ENCODE data around the gene GHRL.

The GHRL gene

DNA sequence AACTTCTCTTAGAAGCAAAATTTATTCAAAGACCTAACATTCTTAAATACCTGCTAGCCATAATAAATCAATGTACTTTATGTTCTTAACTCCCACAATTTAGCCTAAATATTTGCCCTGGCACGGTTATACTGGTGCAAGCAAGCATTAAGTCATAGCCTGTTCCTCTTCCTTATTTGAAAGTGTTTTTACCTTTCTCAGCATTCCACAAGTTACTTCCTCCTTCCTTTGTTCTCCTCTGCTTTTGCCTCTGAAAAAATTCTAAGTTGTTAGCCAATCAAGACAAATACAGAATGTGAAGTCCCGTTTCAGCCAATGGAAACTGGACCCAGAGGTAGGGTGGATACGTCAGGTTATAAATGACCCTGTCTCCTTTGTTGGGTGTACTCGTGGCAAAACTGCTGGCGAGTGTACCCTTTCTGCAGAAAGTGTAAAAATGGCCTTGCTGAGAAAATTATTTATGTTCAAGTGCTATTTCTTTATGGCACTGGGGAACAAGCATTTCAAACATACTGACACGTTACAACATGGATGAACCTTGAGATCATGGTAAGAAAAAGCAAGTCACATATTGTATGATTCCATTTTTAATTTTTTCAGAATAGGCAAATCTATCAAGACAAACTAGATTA lies 47.5 kb downstream of the GHRL start:
- H4K8ac ChIP-seq (ENCODE audit: low read depth, low read length), result no peak overlapping the region
- no peak for DNase-seq (ENCODE audit: low spot score)

DNA sequence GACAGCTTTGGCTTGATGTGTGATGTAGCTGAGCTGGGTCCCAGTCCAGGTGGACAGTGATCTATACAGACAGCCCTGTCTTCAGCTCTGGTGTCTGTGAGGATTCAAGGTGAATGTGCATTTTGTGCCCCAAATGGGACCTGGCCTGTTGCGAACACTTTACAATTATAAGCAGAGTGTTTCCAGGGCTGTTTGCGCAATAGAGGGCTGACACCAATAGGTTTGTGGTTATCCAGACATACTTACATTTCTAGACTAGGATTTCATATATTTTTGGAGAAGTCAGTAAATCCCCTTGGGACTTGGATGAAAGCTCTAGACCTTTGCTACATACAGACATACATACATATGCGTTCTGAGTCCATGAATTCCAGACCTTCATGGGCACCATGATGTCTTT lies 48.7 kb downstream of the GHRL start:
- Histone ChIP-seq H3K18ac (ENCODE audit: low read length) (no peak overlapping the region), H3K9me3 (replicated peaks in 1 of 2; ENCODE audit: control insufficient read depth in 2 of 2, insufficient read depth in 1 of 2, low read depth in 1 of 2, low read length in 2 of 2) (peaks cover 3 to 18% of the 10 kb centered on the region in 2 donors), H3K36me3 (replicated peaks in 1 of 2; ENCODE audit: control insufficient read depth in 2 of 2, insufficient read depth in 2 of 2, low read length in 2 of 2) (no peaks in the 10 kb centered on the region), H2BK5ac (ENCODE audit: low read length) (no peak overlapping the region), H2BK15ac (ENCODE audit: low read length) (no peak overlapping the region), H4K8ac (ENCODE audit: low read depth, low read length) (no peak overlapping the region), H2AFZ (ENCODE audit: low read length) (no peak overlapping the region), H2AK5ac (ENCODE audit: low read depth, low read length) (no peak overlapping the region), H3K27ac (replicated peaks; ENCODE audit: low read length) (no peak overlapping the region), H4K91ac (ENCODE audit: low read depth, low read length, poor library complexity) (no peak overlapping the region), H3K4ac (ENCODE audit: low read length) (no peak overlapping the region), H3K23ac (ENCODE audit: low read depth, low read length, poor library complexity) (no peak overlapping the region), H3K4me2 (ENCODE audit: insufficient read depth, low read length, poor library complexity, severe bottlenecking) (no peak overlapping the region), H3K4me1 (ENCODE audit: control insufficient read depth in 2 of 2, insufficient read depth in 1 of 2, low read depth in 1 of 2, low read length in 2 of 2) (peaks cover 0 to 2% of the 10 kb centered on the region in 2 donors), H3K14ac (ENCODE audit: low read length) (no peak overlapping the region), H2BK12ac (ENCODE audit: low read length) (no peak overlapping the region), H3K79me1 (ENCODE audit: low read depth, low read length) (peaks cover 2% of the 10 kb centered on the region), H3K9ac (ENCODE audit: low read depth, low read length, poor library complexity) (no peak overlapping the region), H3K4me3 (ENCODE audit: low read length in 2 of 2) (no peak overlapping the region), H2BK120ac (ENCODE audit: low read depth, low read length) (no peak overlapping the region), H3K27me3 (ENCODE audit: control insufficient read depth in 3 of 3, insufficient read depth in 3 of 3, low read depth in 1 of 3, low read length in 3 of 3) (no peaks in the 10 kb centered on the region)
- WGBS, 2 donors (ENCODE audit: extremely low coverage in 2 of 2, insufficient read length in 2 of 2, insufficient replicate concordance in 1 of 2), result no CpG with 5 or more reads among the region's 3 CpGs
- DNase-seq (ENCODE audit: low spot score), result no peak

More for the DNA sequence above, 47.5 kb downstream of the GHRL start:
- peaks cover 0 to 4% of the 10 kb centered on the region in 2 donors for H3K36me3 ChIP-seq (replicated peaks in 1 of 2; ENCODE audit: control insufficient read depth in 2 of 2, insufficient read depth in 2 of 2, low read length in 2 of 2)
- no peak overlapping the region for H2BK15ac ChIP-seq (ENCODE audit: low read length)
- WGBS, 2 donors (ENCODE audit: extremely low coverage in 2 of 2, insufficient read length in 2 of 2, insufficient replicate concordance in 1 of 2), result no CpG with 5 or more reads among the region's 6 CpGs
- no peak overlapping the region for H2BK12ac ChIP-seq (ENCODE audit: low read length)
- H2AFZ ChIP-seq (ENCODE audit: low read length), result no peak overlapping the region
- peaks cover 0 to 4% of the 10 kb centered on the region in 2 donors for H3K4me1 ChIP-seq (ENCODE audit: control insufficient read depth in 2 of 2, insufficient read depth in 1 of 2, low read depth in 1 of 2, low read length in 2 of 2)
- H2AK5ac ChIP-seq (ENCODE audit: low read depth, low read length), result no peak overlapping the region
- H3K18ac ChIP-seq (ENCODE audit: low read length), result no peak overlapping the region
- H3K9ac ChIP-seq (ENCODE audit: low read depth, low read length, poor library complexity), result no peak overlapping the region
- H3K4ac ChIP-seq (ENCODE audit: low read length), result no peak overlapping the region
- H3K9me3 ChIP-seq (replicated peaks in 1 of 2; ENCODE audit: control insufficient read depth in 2 of 2, insufficient read depth in 1 of 2, low read depth in 1 of 2, low read length in 2 of 2), result peaks cover 3 to 18% of the 10 kb centered on the region in 2 donors
- H3K79me1 ChIP-seq (ENCODE audit: low read depth, low read length), result peaks cover 3% of the 10 kb centered on the region
- H3K27me3 ChIP-seq (ENCODE audit: control insufficient read depth in 3 of 3, insufficient read depth in 3 of 3, low read depth in 1 of 3, low read length in 3 of 3), result no peaks in the 10 kb centered on the region
- H4K91ac ChIP-seq (ENCODE audit: low read depth, low read length, poor library complexity), result no peak overlapping the region
- no peak overlapping the region for H3K23ac ChIP-seq (ENCODE audit: low read depth, low read length, poor library complexity)
- H3K4me3 ChIP-seq (ENCODE audit: low read length in 2 of 2), result no peak overlapping the region
- H3K14ac ChIP-seq (ENCODE audit: low read length), result no peak overlapping the region
- H3K27ac ChIP-seq (replicated peaks; ENCODE audit: low read length), result no peak overlapping the region
- H3K4me2 ChIP-seq (ENCODE audit: insufficient read depth, low read length, poor library complexity, severe bottlenecking), result no peak overlapping the region
- no peak overlapping the region for H2BK5ac ChIP-seq (ENCODE audit: low read length)
- H2BK120ac ChIP-seq (ENCODE audit: low read depth, low read length), result no peak overlapping the region

DNA sequence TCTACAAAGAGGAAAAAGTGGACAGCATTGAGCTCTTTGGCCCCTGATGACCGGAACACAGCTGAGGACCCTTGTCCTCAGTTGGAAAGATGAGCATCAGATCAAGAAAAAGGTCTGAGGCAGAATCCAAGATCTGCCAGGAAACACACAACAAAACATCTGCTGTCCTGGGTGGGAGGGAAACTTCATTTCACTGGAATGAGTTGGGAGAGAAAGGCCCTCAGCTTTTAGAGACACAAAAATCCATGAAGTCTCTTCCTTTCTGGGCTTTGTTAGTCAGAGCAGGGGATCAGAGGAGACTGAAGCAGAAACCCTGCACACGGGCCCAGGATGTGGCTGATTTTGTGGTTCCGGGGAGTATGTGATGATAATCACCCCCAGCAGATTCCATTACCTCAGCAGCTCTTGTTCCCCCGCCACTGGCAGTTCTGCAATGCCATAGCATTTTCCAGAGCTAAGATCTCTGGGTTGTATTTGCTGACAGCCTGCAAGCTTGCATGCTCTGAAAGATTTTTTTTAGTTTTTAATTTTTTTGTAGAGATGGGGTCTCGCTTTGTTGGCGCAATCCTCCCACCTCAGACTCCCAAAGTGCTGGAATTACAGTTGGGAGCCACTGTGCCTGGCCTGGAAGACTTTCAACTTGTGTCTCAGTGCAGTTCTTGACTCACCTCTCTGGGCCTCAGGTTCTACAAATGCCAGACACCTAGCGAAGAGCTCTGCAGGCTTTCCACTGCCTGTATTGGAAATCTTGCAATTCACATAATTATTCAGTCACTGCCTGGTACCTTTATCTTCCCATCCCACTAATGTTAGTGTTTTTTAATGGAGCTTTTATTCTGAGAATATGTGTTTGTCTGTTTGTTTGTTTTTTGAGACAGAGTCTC lies 50.3 kb downstream of the GHRL start:
- no peak for DNase-seq (ENCODE audit: low spot score)
- Histone ChIP-seq H3K4ac (ENCODE audit: low read length) (no peak overlapping the region), H2BK12ac (ENCODE audit: low read length) (no peak overlapping the region), H3K9ac (ENCODE audit: low read depth, low read length, poor library complexity) (no peak overlapping the region), H4K91ac (ENCODE audit: low read depth, low read length, poor library complexity) (no peak overlapping the region), H3K4me2 (ENCODE audit: insufficient read depth, low read length, poor library complexity, severe bottlenecking) (no peak overlapping the region), H2BK120ac (ENCODE audit: low read depth, low read length) (no peak overlapping the region), H3K79me1 (ENCODE audit: low read depth, low read length) (no peaks in the 10 kb centered on the region), H3K27me3 (ENCODE audit: control insufficient read depth in 3 of 3, insufficient read depth in 3 of 3, low read depth in 1 of 3, low read length in 3 of 3) (no peaks in the 10 kb centered on the region), H4K8ac (ENCODE audit: low read depth, low read length) (no peak overlapping the region), H3K18ac (ENCODE audit: low read length) (no peak overlapping the region), H3K4me1 (ENCODE audit: control insufficient read depth in 2 of 2, insufficient read depth in 1 of 2, low read depth in 1 of 2, low read length in 2 of 2) (no peaks in the 10 kb centered on the region), H2BK15ac (ENCODE audit: low read length) (no peak overlapping the region), H3K27ac (replicated peaks; ENCODE audit: low read length) (no peak overlapping the region), H3K23ac (ENCODE audit: low read depth, low read length, poor library complexity) (no peak overlapping the region), H3K36me3 (replicated peaks in 1 of 2; ENCODE audit: control insufficient read depth in 2 of 2, insufficient read depth in 2 of 2, low read length in 2 of 2) (no peaks in the 10 kb centered on the region), H3K4me3 (ENCODE audit: low read length in 2 of 2) (no peak overlapping the region), H3K14ac (ENCODE audit: low read length) (no peak overlapping the region), H2AFZ (ENCODE audit: low read length) (peak overlapping the region; percentile 53), H2BK5ac (ENCODE audit: low read length) (no peak overlapping the region), H2AK5ac (ENCODE audit: low read depth, low read length) (no peak overlapping the region), H3K9me3 (replicated peaks in 1 of 2; ENCODE audit: control insufficient read depth in 2 of 2, insufficient read depth in 1 of 2, low read depth in 1 of 2, low read length in 2 of 2) (peaks cover 3 to 15% of the 10 kb centered on the region in 2 donors)
- WGBS, 2 donors (ENCODE audit: extremely low coverage in 2 of 2, insufficient read length in 2 of 2, insufficient replicate concordance in 1 of 2), result no CpG with 5 or more reads among the region's 7 CpGs

DNA sequence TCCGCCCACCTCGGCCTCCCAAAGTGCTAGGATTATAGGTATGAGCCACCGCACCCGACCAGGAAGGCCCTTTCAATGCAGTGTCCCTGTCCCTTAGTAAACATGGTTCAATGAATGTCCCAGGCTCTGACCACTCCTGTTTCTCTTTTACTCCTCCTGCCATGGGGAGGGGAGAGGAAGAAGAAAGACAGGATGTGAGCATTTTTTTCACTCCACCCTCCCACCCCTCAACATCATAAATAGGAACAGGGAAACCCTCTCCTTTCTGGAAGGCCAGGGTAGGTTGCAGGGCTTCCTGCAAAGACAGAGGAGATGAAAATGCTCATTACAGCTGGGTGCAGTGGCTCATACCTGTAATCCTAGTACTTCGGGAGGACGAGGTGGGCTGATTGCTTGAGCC lies 51.9 kb downstream of the GHRL start:
- WGBS, 2 donors (ENCODE audit: extremely low coverage in 2 of 2, insufficient read length in 2 of 2, insufficient replicate concordance in 1 of 2), result no CpG with 5 or more reads among the region's 6 CpGs
- H3K27me3 ChIP-seq (ENCODE audit: control insufficient read depth in 3 of 3, insufficient read depth in 3 of 3, low read depth in 1 of 3, low read length in 3 of 3), result no peaks in the 10 kb centered on the region

More for the DNA sequence above, 51.9 kb downstream of the GHRL start:
- no peak for DNase-seq (ENCODE audit: low spot score)
- H3K4ac ChIP-seq (ENCODE audit: low read length), result no peak overlapping the region
- H3K18ac ChIP-seq (ENCODE audit: low read length), result no peak overlapping the region
- no peak overlapping the region for H2BK120ac ChIP-seq (ENCODE audit: low read depth, low read length)
- H3K9me3 ChIP-seq (replicated peaks in 1 of 2; ENCODE audit: control insufficient read depth in 2 of 2, insufficient read depth in 1 of 2, low read depth in 1 of 2, low read length in 2 of 2), result peaks cover 4 to 15% of the 10 kb centered on the region in 2 donors
- H4K91ac ChIP-seq (ENCODE audit: low read depth, low read length, poor library complexity), result no peak overlapping the region
- no peak overlapping the region for H2BK5ac ChIP-seq (ENCODE audit: low read length)
- no peak overlapping the region for H2AK5ac ChIP-seq (ENCODE audit: low read depth, low read length)
- H2AFZ ChIP-seq (ENCODE audit: low read length), result no peak overlapping the region
- no peaks in the 10 kb centered on the region for H3K36me3 ChIP-seq (replicated peaks in 1 of 2; ENCODE audit: control insufficient read depth in 2 of 2, insufficient read depth in 2 of 2, low read length in 2 of 2)
- no peaks in the 10 kb centered on the region for H3K4me1 ChIP-seq (ENCODE audit: control insufficient read depth in 2 of 2, insufficient read depth in 1 of 2, low read depth in 1 of 2, low read length in 2 of 2)
- H2BK12ac ChIP-seq (ENCODE audit: low read length), result no peak overlapping the region
- H3K4me3 ChIP-seq (ENCODE audit: low read length in 2 of 2), result no peak overlapping the region
- no peak overlapping the region for H3K14ac ChIP-seq (ENCODE audit: low read length)
- no peak overlapping the region for H4K8ac ChIP-seq (ENCODE audit: low read depth, low read length)
- H3K9ac ChIP-seq (ENCODE audit: low read depth, low read length, poor library complexity), result no peak overlapping the region
- no peak overlapping the region for H3K4me2 ChIP-seq (ENCODE audit: insufficient read depth, low read length, poor library complexity, severe bottlenecking)
- H2BK15ac ChIP-seq (ENCODE audit: low read length), result no peak overlapping the region
- H3K23ac ChIP-seq (ENCODE audit: low read depth, low read length, poor library complexity), result no peak overlapping the region
- no peaks in the 10 kb centered on the region for H3K79me1 ChIP-seq (ENCODE audit: low read depth, low read length)
- no peak overlapping the region for H3K27ac ChIP-seq (replicated peaks; ENCODE audit: low read length)

Measured in neuronal stem cell (in vitro differentiated cells).